Esophagus squamous epithelium (tissue), 5 donors: ENCODE data around the gene ADAMTSL1. TPM values are rescaled to one million over a fixed set of nuclear protein-coding genes. Genes with fewer than 3 reads are reported as not detected.

Source experiments
- DNase-seq: peaks from one replicate; lab custom pipeline; 2025; lab: John Stamatoyannopoulos, UW
- H3K27ac ChIP-seq, 4 donors: fragments of 200-600 bp; sonication (generic); one replicate each; pipeline ENCODE4 v1.5.1; 2016 to 2019; ENCODE audit warnings: mild to moderate bottlenecking in 1 of 4
- H3K27me3 ChIP-seq, 4 donors: fragments of 200-600 bp; sonication (generic); 1 replicate in 3 of 4; 2 replicates in 1 of 4; pipeline versions ENCODE4 v1.5.1 to v1.6.0; 2017 to 2021; ENCODE audit warnings: antibody characterized with exemption in 1 of 4
- H3K36me3 ChIP-seq, 3 donors: fragments of 200-600 bp; sonication (generic); one replicate each; pipeline ENCODE4 v1.5.1; 2016 to 2019
- H3K4me1 ChIP-seq, 3 donors: fragments of 200-600 bp; sonication (generic); one replicate each; pipeline ENCODE4 v1.5.1; 2017 to 2019
- H3K4me3 ChIP-seq, 4 donors: fragments of 200-600 bp; sonication (generic); 1 replicate in 3 of 4; 2 replicates in 1 of 4; pipeline ENCODE4 v1.5.1; 2016 to 2019; ENCODE audit warnings: mild to moderate bottlenecking in 2 of 4, moderate library complexity in 1 of 4
- H3K9me3 ChIP-seq, 3 donors: fragments of 200-600 bp; sonication (generic); one replicate each; pipeline ENCODE4 v1.5.1; 2016 to 2019
- POLR2A ChIP-seq, 4 donors: fragments of 450-650 bp; IDR thresholded peaks; one replicate each; pipeline ENCODE4 v1.6.1; 2017; ENCODE audit warnings: antibody characterized with exemption in 4 of 4, mild to moderate bottlenecking in 4 of 4, moderate library complexity in 3 of 4
- WGBS, 2 donors: methylation state at CpG; one replicate each; pipeline ENCODE4 v1.1.5; 2018; 5-methylcytosine and 5-hydroxymethylcytosine counted together
- intact Hi-C: fragments of 100-400 bp; cut with DNase I; formaldehyde crosslinking; loops from one replicate; pipeline ENCODE4 v1.15.0; 2022
- total RNA-seq, 4 donors: library from RNA; depleted of rRNA; stranded (reverse); fragments of >200 nt; gene quantifications; one replicate each; pipeline ENCODE4 v1.1.0, GENCODE V29; 2016
- TF ChIP-seq, protein P1 (sequence below), 6 experiments: fragments of 450-650 bp in 4 of 6; fragments of 200-600 bp in 2 of 6; sonication (generic) in 2 of 6; IDR thresholded peaks; one replicate each; pipeline ENCODE4 v1.5.1; 2016 to 2019; ENCODE audit warnings: antibody characterized with exemption in 6 of 6, mild to moderate bottlenecking in 4 of 6, moderate library complexity in 4 of 6
- donor health status: DM: yes; HTN: yes; CAD: no.

Gene ADAMTSL1
- total RNA-seq, 4 donors from 2014 or later: 0.80 to 23.7 (median 2.3) TPM

DNA sequence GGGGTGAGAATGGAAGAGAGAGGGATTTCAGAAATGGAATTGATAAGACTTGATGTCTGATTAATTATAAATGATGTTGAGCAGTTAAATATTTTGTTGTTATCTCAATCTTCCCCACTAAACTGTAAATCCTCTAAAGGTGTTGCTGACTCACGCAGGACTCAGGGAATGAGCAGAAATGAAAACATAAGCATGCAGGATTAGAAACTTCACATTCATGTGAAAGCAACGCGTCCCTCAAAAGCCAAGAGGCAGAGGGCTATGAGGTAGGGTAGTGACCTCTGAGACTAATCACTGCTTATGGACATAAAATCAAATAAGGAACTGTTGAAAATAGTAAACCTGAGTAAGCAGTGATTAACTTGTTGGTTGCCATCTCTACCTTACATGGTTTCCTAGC lies 21.1 kb downstream of the ADAMTSL1 start:
- H3K27ac ChIP-seq: no peak overlapping the region

DNA sequence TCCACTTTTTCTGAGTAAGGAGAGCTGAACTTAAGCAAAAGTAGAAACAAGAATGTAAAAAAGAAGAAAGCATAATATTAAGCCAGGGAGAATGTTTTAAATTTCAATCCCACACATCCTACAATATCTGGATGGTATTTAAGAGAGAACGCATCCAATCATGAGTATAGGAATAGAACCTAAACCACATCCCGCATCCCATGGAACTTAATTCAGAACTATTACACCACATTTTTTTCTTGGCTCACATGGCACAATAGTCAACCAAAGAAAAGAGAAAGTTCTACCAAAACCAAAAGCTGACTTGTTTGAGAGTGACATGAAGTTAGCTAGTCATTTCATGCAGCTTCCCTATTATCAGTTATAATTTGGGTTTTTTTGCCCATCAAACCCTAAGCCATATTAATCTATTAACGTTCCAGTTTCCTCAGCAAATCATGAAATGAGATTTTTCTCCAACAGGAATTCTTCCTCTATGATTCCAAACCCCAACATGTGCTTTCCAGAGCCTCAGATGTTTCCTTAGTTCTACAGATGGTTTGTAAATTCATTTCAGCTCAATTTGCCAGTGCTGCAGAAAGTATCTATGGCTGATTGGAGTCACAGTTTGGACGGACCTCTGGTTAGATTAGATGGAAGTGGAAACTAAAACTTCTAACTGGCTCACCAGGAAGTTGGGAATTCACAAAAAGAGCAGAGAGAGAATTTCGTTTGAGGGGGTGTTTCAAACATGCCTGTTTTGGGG lies 22.5 kb downstream of the ADAMTSL1 start:
- no peaks in the 10 kb centered on the region for H3K27me3 ChIP-seq
- H3K4me3 ChIP-seq: no peak overlapping the region
- H3K9me3 ChIP-seq: no peaks in the 10 kb centered on the region
- H3K4me1 ChIP-seq: peaks cover 0 to 22% (median 6%) of the 10 kb centered on the region in 3 donors
- no peak for DNase-seq
- no peak for TF ChIP-seq POLR2A (IDR thresholded peaks at IDR 0.05)
- TF ChIP-seq, protein P1, sequence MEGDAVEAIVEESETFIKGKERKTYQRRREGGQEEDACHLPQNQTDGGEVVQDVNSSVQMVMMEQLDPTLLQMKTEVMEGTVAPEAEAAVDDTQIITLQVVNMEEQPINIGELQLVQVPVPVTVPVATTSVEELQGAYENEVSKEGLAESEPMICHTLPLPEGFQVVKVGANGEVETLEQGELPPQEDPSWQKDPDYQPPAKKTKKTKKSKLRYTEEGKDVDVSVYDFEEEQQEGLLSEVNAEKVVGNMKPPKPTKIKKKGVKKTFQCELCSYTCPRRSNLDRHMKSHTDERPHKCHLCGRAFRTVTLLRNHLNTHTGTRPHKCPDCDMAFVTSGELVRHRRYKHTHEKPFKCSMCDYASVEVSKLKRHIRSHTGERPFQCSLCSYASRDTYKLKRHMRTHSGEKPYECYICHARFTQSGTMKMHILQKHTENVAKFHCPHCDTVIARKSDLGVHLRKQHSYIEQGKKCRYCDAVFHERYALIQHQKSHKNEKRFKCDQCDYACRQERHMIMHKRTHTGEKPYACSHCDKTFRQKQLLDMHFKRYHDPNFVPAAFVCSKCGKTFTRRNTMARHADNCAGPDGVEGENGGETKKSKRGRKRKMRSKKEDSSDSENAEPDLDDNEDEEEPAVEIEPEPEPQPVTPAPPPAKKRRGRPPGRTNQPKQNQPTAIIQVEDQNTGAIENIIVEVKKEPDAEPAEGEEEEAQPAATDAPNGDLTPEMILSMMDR (IDR thresholded peaks at IDR 0.05): no peak
- no peaks in the 10 kb centered on the region for H3K36me3 ChIP-seq
- H3K27ac ChIP-seq: no peak overlapping the region
- 68 to 74% methylated on average over 5 of the region's 5 CpGs for WGBS, 2 donors
- intact Hi-C loops: no loop called here

More for the DNA sequence above, 21.1 kb downstream of the ADAMTSL1 start:
- WGBS, 2 donors: 92% methylated on average over 3 of the region's 3 CpGs
- Histone ChIP-seq H3K27me3 (no peaks in the 10 kb centered on the region), H3K36me3 (no peaks in the 10 kb centered on the region), H3K4me1 (peaks cover 0 to 22% (median 6%) of the 10 kb centered on the region in 3 donors), H3K4me3 (no peak overlapping the region), H3K9me3 (no peaks in the 10 kb centered on the region)
- intact Hi-C loops: no loop called here
- no peak for DNase-seq
- no peak for TF ChIP-seq POLR2A (IDR thresholded peaks at IDR 0.05)
- TF ChIP-seq, protein P1 (IDR thresholded peaks at IDR 0.05): no peak

DNA sequence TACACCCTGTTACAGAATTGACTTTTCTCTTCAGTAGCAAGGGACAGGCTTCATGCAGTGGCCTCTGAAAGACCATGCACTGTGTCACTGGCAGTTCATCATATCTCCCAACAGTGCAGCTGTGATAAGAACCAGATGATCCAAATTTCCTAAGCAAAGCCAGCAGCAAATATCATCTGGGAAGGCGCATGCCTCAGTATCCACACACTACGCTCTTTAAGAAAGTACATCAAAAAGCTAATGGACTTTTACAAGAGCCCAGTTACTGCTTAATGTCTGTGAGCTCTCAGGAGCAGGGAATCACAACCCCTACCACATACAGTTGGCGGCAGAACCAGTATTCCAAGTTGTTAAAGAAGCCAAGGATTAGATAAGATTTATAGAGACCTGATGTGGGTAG lies 25.1 kb downstream of the ADAMTSL1 start:
- WGBS, 2 donors: 81 to 86% methylated on average over 3 of the region's 3 CpGs
- no peak overlapping the region for H3K4me3 ChIP-seq
- H3K4me1 ChIP-seq: peaks cover 0 to 9% (median 0%) of the 10 kb centered on the region in 3 donors
- no peaks in the 10 kb centered on the region for H3K36me3 ChIP-seq
- TF ChIP-seq POLR2A (IDR thresholded peaks at IDR 0.05): no peak
- TF ChIP-seq, protein P1 (IDR thresholded peaks at IDR 0.05): no peak
- no peaks in the 10 kb centered on the region for H3K27me3 ChIP-seq
- no peaks in the 10 kb centered on the region for H3K9me3 ChIP-seq
- no peak overlapping the region for H3K27ac ChIP-seq
- no peak for DNase-seq
- intact Hi-C loops: no loop called here

DNA sequence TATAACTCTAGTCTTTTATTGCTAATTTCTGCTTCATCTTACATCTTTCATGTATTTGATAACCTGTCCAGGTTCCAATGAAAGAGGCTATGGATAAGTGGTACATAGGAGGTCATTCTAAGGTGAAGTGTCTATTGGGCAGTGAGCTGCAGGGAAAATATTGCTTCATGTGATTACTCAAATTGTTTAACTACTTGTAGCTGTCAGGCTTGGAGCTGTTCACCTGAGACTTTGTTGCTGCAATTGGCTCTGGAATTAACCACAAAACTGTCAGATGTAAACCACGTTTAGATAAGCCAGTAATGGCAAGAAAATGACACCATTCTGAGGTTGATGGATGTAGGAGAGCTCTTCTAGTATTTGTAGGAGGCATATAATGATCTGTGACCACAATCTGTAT lies 26.0 kb downstream of the ADAMTSL1 start:
- Histone ChIP-seq H3K4me3 (no peak overlapping the region), H3K36me3 (no peaks in the 10 kb centered on the region), H3K27me3 (no peaks in the 10 kb centered on the region), H3K4me1 (peaks cover 0 to 9% (median 0%) of the 10 kb centered on the region in 3 donors), H3K9me3 (no peaks in the 10 kb centered on the region), H3K27ac (no peak overlapping the region)
- no peak for TF ChIP-seq POLR2A (IDR thresholded peaks at IDR 0.05)
- TF ChIP-seq, protein P1 (IDR thresholded peaks at IDR 0.05): no peak
- WGBS, 2 donors: 9 to 13% methylated on average over 1 of the region's 1 CpG
- intact Hi-C loops: no loop called here
- DNase-seq: no peak

DNA sequence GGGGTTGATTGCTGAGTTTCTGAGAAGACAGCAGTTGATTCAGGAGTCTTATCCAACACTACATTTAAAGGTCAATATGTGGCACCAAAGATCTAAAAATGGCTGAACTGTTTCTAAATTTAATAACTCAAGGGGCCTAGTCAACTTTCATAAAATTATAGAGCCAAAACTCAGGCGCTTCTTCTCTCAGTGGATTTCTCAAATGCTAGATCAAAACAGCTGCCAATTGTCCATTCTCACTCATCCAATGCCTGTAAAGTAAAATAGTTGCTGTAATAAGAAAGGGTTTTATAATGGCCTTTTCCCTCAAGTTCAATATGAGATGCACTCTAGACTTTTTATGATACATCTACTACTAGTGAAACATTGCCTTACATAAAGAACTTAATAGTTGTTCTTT lies 26.5 kb downstream of the ADAMTSL1 start:
- no peak for DNase-seq
- Histone ChIP-seq H3K4me3 (no peak overlapping the region), H3K9me3 (no peaks in the 10 kb centered on the region), H3K27ac (no peak overlapping the region), H3K4me1 (peaks cover 0 to 9% (median 0%) of the 10 kb centered on the region in 3 donors), H3K36me3 (no peaks in the 10 kb centered on the region), H3K27me3 (no peaks in the 10 kb centered on the region)
- TF ChIP-seq, protein P1 (IDR thresholded peaks at IDR 0.05): no peak
- no peak for TF ChIP-seq POLR2A (IDR thresholded peaks at IDR 0.05)
- WGBS, 2 donors: 72 to 85% methylated on average over 1 of the region's 1 CpG
- intact Hi-C loops: no loop called here
